ENCODE data around the gene TRMT11. TPM values are rescaled to one million over a fixed set of nuclear protein-coding genes. Genes with fewer than 3 reads are reported as not detected.

TRMT11 gene
- total and polyA plus RNA-seq, 9 of the 15 experiments (the other 6 are each of a cell fraction or from before 2014, with no cell fraction given): 38.8 to 88.0 (median 59.8) TPM

- no peak overlapping the region for H3K4me3 ChIP-seq
- H3K9ac ChIP-seq (ENCODE audit: insufficient read depth in 1 of 2, low read depth in 2 of 2, low read length in 2 of 2): no peak overlapping the region
- no peaks in the 10 kb centered on the region for H3K79me2 ChIP-seq (ENCODE audit: control insufficient read depth, insufficient read depth, low read length)
- ChIA-PET POLR2A (interaction anchor here (0.6 to 1.0 kb wide), 3 partner anchors 16 to 70 kb away, joined by 3 read pairs; no protein-coding TSS in a partner anchor), CTCF (ENCODE audit: low intra/inter-chr PET ratio) (no interaction called here)
- in situ Hi-C loops (cut with MboI): loop anchor here (25.0 kb wide), 2 partner anchors 290 to 1065 kb away; partner anchors contain the start of genes CENPW and RSPO3
- no peak overlapping the region for H3K27ac ChIP-seq (ENCODE audit: extremely low read depth, low read depth, low read length)
- no peak overlapping the region for H3K4me2 ChIP-seq (ENCODE audit: insufficient read depth, low read length)
- no peaks in the 10 kb centered on the region for H3K9me1 ChIP-seq (ENCODE audit: control insufficient read depth, insufficient read depth, low read length)
- intact Hi-C loops (cut with micrococcal nuclease): no loop called here
- H4K20me1 ChIP-seq (replicated peaks; ENCODE audit: control insufficient read depth, insufficient read depth, low read length): no peaks in the 10 kb centered on the region
- ATAC-seq (no peak), DNase-seq (ENCODE audit: extremely low read depth in 1 of 4, low spot score in 3 of 4) (no peak), FAIRE-seq (no peak)
- no peak overlapping the region for H2AFZ ChIP-seq (ENCODE audit: low read depth, low read length)
- WGBS (ENCODE audit: insufficient coverage, low coverage, missing lambda C conversion rate): 97% methylated on average over 7 of the region's 7 CpGs
- no peaks in the 10 kb centered on the region for H3K9me3 ChIP-seq (replicated peaks; ENCODE audit: control insufficient read depth, insufficient read depth, low read depth, low read length)
- TF ChIP-seq ZNF277 (CRISPR knock-in tag; IDR thresholded peaks at IDR 0.05; ENCODE audit: borderline replicate concordance): no peak
- TF ChIP-seq RNF2 (IDR thresholded peaks at IDR 0.05): no peak
- TF ChIP-seq RFX7 (CRISPR knock-in tag; IDR thresholded peaks at IDR 0.05): no peak
- TF ChIP-seq ARNT (IDR thresholded peaks at IDR 0.05): no peak
- TF ChIP-seq RHOXF2B (CRISPR knock-in tag; conservative IDR thresholded peaks at IDR 0.05): no peak
- no peak for TF ChIP-seq CHD4 (IDR thresholded peaks at IDR 0.05; ENCODE audit: insufficient read depth, insufficient replicate concordance, low read depth, low read length, poor library complexity, severe bottlenecking)
- TF ChIP-seq ZNF280A (IDR thresholded peaks at IDR 0.05; ENCODE audit: low read depth, partially characterized antibody): no peak
- TF ChIP-seq HBP1 (CRISPR knock-in tag; IDR thresholded peaks at IDR 0.05): no peak
- no peak for TF ChIP-seq ZNF197 (CRISPR knock-in tag; IDR thresholded peaks at IDR 0.05; ENCODE audit: low read depth)
- no peak for TF ChIP-seq U2AF1 (optimal IDR thresholded peaks at IDR 0.05; ENCODE audit: low read depth, low read length)
- peaks cover 52% of the 10 kb centered on the region for H3K36me3 ChIP-seq (ENCODE audit: control insufficient read depth, insufficient read depth, low read length)
- H3K27me3 ChIP-seq (ENCODE audit: control insufficient read depth in 2 of 2, insufficient read depth in 2 of 2, low read length in 2 of 2): no peaks in the 10 kb centered on the region
- H3K4me1 ChIP-seq (replicated peaks in 1 of 2; ENCODE audit: control insufficient read depth in 2 of 2, insufficient read depth in 2 of 2, low read length in 2 of 2): peaks cover 0 to 15% of the 10 kb centered on the region in 2 experiments; a peak in 3 of 5 replicates
- BruUV-seq (replicated peaks): no TSS peak
These were observed 61.3 kb downstream of the TRMT11 start for GRCh38 chr6:126047648-126048047.

Data from K562 (cell line).